ENCODE measurements around the gene C22orf39. TPM values are rescaled to one million over a fixed set of nuclear protein-coding genes. Genes with fewer than 3 reads are reported as not detected.

Gene C22orf39
- total and polyA plus RNA-seq, 2 donors (not counting 1 experiment from before 2014, with no cell fraction given), result 37.7 to 47.2 TPM

DNA sequence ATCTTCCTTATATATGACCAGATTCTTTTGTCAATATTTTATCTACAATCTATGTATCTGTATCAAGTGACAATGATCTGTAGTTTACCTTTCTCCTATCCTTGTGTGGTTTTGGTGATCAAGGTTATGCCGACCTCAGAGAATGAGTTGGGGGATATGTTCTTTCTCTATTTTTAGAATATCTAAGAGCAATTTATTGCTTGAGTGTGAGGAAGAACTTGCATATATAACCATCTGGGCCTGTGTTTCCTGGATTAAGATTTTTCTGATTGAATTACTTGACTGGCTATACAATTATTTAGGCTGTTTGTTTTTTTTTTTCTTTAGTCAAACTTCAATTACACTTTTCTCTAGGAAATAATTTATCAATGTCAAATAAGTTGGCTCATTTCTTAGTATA lies 14.0 kb upstream of the C22orf39 start:
- no peak overlapping the region for H3K27ac Mint-ChIP-seq
- no peak for TF ChIP-seq EZH2 (IDR thresholded peaks at IDR 0.05; ENCODE audit: borderline replicate concordance, insufficient read depth, low read depth, low read length, poor library complexity, severe bottlenecking)
- TF ChIP-seq, protein P1, sequence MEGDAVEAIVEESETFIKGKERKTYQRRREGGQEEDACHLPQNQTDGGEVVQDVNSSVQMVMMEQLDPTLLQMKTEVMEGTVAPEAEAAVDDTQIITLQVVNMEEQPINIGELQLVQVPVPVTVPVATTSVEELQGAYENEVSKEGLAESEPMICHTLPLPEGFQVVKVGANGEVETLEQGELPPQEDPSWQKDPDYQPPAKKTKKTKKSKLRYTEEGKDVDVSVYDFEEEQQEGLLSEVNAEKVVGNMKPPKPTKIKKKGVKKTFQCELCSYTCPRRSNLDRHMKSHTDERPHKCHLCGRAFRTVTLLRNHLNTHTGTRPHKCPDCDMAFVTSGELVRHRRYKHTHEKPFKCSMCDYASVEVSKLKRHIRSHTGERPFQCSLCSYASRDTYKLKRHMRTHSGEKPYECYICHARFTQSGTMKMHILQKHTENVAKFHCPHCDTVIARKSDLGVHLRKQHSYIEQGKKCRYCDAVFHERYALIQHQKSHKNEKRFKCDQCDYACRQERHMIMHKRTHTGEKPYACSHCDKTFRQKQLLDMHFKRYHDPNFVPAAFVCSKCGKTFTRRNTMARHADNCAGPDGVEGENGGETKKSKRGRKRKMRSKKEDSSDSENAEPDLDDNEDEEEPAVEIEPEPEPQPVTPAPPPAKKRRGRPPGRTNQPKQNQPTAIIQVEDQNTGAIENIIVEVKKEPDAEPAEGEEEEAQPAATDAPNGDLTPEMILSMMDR (IDR thresholded peaks at IDR 0.05), result no peak
- H4K20me1 ChIP-seq (ENCODE audit: control insufficient read depth, insufficient read depth, low read length, poor library complexity, severe bottlenecking), result no peaks in the 10 kb centered on the region
- intact Hi-C loops (cut with micrococcal nuclease), result no loop called here
- WGBS (ENCODE audit: insufficient coverage), result no CpG with 5 or more reads among the region's 1 CpG
- CTCF ChIA-PET, result interaction anchor here (0.6 kb wide), 1 partner anchor 13 kb away, joined by 5 read pairs; no protein-coding TSS in a partner anchor
- H3K9ac ChIP-seq (ENCODE audit: low read length), result no peak overlapping the region
- H3K27ac ChIP-seq (ENCODE audit: low read length in 2 of 2), result no peak overlapping the region
- no peaks in the 10 kb centered on the region for H3K4me1 Mint-ChIP-seq
- no peaks in the 10 kb centered on the region for H3K9me3 Mint-ChIP-seq (ENCODE audit: insufficient read depth)
- no peaks in the 10 kb centered on the region for H3K27me3 Mint-ChIP-seq
- H3K79me2 ChIP-seq (ENCODE audit: control insufficient read depth, insufficient read depth, low read length), result no peaks in the 10 kb centered on the region
- POLR2A ChIA-PET, result no interaction called here
- ATAC-seq (ENCODE audit: low read depth) (no peak), DNase-seq (no peak)
- H3K9me3 ChIP-seq (ENCODE audit: control extremely low read depth in 1 of 3, control insufficient read depth in 2 of 3, insufficient read depth in 1 of 3, low read length in 2 of 3), result no peaks in the 10 kb centered on the region
- H2AFZ ChIP-seq (ENCODE audit: insufficient read depth, low read depth, low read length, poor library complexity, severe bottlenecking), result no peak overlapping the region
- no peak overlapping the region for H3K4me3 ChIP-seq (ENCODE audit: control extremely low read depth in 1 of 5, extremely low read depth in 1 of 5, insufficient read depth in 1 of 5, low read depth in 2 of 5, low read length in 4 of 5)
- H3K4me1 ChIP-seq (ENCODE audit: control insufficient read depth in 2 of 2, insufficient read depth in 2 of 2, low read length in 2 of 2), result no peaks in the 10 kb centered on the region
- no peak overlapping the region for H3K4me3 Mint-ChIP-seq
- H3K36me3 ChIP-seq (replicated peaks in 1 of 2; ENCODE audit: control extremely low read depth in 1 of 2, control insufficient read depth in 1 of 2, extremely low read depth in 1 of 2, insufficient read depth in 2 of 2, low read length in 1 of 2), result peaks cover 0 to 48% of the 10 kb centered on the region in 2 experiments
- no peak overlapping the region for H3K4me2 ChIP-seq (replicated peaks; ENCODE audit: low read depth, low read length, poor library complexity, severe bottlenecking)
- no peaks in the 10 kb centered on the region for H3K27me3 ChIP-seq (replicated peaks in 1 of 4; ENCODE audit: control extremely low read depth in 1 of 4, control insufficient read depth in 3 of 4, insufficient read depth in 4 of 4, low read length in 3 of 4)

DNA sequence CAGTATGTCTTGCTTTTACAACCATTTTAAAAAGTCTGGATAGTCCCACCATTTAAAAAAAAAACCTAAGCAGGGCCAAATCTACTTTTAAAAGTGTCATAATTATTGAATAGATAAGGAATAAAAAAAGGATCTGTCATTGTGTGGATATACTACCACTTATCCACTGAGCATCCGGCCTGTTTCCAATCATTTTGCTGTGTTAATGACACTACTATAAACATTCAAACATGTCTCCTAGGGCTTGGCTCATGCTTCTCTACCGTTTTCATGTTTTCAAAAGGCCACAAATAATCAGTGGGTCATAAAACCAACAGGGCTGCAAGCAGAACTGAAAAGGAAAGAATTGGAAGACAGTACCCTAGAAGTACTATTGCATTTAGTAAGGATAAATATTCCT lies 12.5 kb upstream of the C22orf39 start:
- no peak overlapping the region for H3K9ac ChIP-seq (ENCODE audit: low read length)
- POLR2A ChIA-PET, result no interaction called here
- H4K20me1 ChIP-seq (ENCODE audit: control insufficient read depth, insufficient read depth, low read length, poor library complexity, severe bottlenecking), result no peaks in the 10 kb centered on the region
- H2AFZ ChIP-seq (ENCODE audit: insufficient read depth, low read depth, low read length, poor library complexity, severe bottlenecking), result no peak overlapping the region
- no peaks in the 10 kb centered on the region for H3K79me2 ChIP-seq (ENCODE audit: control insufficient read depth, insufficient read depth, low read length)
- DNase-seq (no peak), ATAC-seq (ENCODE audit: low read depth) (no peak)
- H3K9me3 ChIP-seq (ENCODE audit: control extremely low read depth in 1 of 3, control insufficient read depth in 2 of 3, insufficient read depth in 1 of 3, low read length in 2 of 3), result no peaks in the 10 kb centered on the region
- Mint-ChIP-seq H3K27ac (no peak overlapping the region), H3K4me3 (no peak overlapping the region), H3K9me3 (ENCODE audit: insufficient read depth) (no peaks in the 10 kb centered on the region), H3K4me1 (no peaks in the 10 kb centered on the region), H3K27me3 (no peaks in the 10 kb centered on the region)
- H3K4me2 ChIP-seq (replicated peaks; ENCODE audit: low read depth, low read length, poor library complexity, severe bottlenecking), result no peak overlapping the region
- no peak overlapping the region for H3K27ac ChIP-seq (ENCODE audit: low read length in 2 of 2)
- H3K27me3 ChIP-seq (replicated peaks in 1 of 4; ENCODE audit: control extremely low read depth in 1 of 4, control insufficient read depth in 3 of 4, insufficient read depth in 4 of 4, low read length in 3 of 4), result no peaks in the 10 kb centered on the region
- H3K4me3 ChIP-seq (ENCODE audit: control extremely low read depth in 1 of 5, extremely low read depth in 1 of 5, insufficient read depth in 1 of 5, low read depth in 2 of 5, low read length in 4 of 5), result no peak overlapping the region
- intact Hi-C loops (cut with micrococcal nuclease), result no loop called here
- peaks cover 0 to 51% of the 10 kb centered on the region in 2 experiments for H3K36me3 ChIP-seq (replicated peaks in 1 of 2; ENCODE audit: control extremely low read depth in 1 of 2, control insufficient read depth in 1 of 2, extremely low read depth in 1 of 2, insufficient read depth in 2 of 2, low read length in 1 of 2)
- no peak for TF ChIP-seq EZH2 (IDR thresholded peaks at IDR 0.05; ENCODE audit: borderline replicate concordance, insufficient read depth, low read depth, low read length, poor library complexity, severe bottlenecking)
- TF ChIP-seq, protein P1 (IDR thresholded peaks at IDR 0.05), result no peak
- 100% methylated on average over 2 of the region's 2 CpGs for WGBS (ENCODE audit: insufficient coverage)
- CTCF ChIA-PET, result interaction anchor here (0.7 kb wide), 1 partner anchor 347 kb away, joined by 6 read pairs; no protein-coding TSS in a partner anchor
- no peaks in the 10 kb centered on the region for H3K4me1 ChIP-seq (ENCODE audit: control insufficient read depth in 2 of 2, insufficient read depth in 2 of 2, low read length in 2 of 2)

All from B cell (primary cell).